ENCODE data around the gene TNFRSF25. TPM values are rescaled to one million over a fixed set of nuclear protein-coding genes. Genes with fewer than 3 reads are reported as not detected.

Gene TNFRSF25
- polyA plus RNA-seq, 2 of the 4 experiments (the other 2 are of a cell fraction) = 0.65 to 3.4 TPM

DNA sequence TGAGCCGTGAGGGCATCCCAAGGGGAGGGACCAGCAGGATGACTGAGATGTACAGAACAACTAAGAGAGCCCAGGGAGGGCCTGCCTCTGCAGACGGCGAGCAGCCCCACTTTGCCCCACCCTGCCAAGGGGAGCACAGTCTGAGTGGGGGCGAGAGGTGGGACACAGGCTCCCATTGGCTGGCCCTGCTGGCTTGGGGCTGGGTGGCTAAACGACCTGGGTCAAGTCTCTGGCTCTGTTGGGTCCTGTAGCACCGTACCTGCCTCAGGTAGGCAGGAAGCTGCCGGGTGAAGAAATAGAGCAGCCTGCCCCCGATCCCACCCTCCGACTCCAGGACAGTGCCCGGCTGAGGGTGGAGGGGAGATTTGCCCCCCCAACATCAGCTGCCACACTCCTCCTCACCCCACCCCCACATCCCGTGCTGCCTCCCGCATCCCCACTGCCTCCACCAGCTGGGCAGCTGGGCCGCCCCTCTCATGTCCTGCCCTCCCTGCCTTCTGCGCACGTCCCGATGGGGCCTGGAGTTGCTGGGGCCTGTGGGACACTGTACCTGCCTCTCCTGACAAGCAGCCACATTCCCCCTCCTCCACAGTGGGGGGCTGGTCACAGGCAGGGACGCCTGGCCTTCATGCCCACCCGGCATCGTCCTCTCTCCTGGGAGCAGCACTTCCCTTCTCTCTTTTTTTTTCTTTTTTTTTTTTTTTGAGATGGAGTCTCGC is 38.1 kb upstream of the TNFRSF25 start:
- CTCF ChIA-PET = interaction anchor here (1.2 to 8.8 kb wide), 2 partner anchors 14 to 20 kb away, joined by 4 to 54 read pairs; partner anchors contain the start of gene PLEKHG5
- DNase-seq (ENCODE audit: low read depth in 1 of 2, low spot score in 1 of 2) (no peak), ATAC-seq (no peak), FAIRE-seq (no peak)
- TF ChIP-seq CHD2 (IDR thresholded peaks at IDR 0.05; ENCODE audit: low read length, partially characterized antibody) (no peak), RCOR1 (IDR thresholded peaks at IDR 0.05; ENCODE audit: low read depth, low read length) (no peak), NR3C1 (IDR thresholded peaks at IDR 0.05) (no peak), TFCP2L1 (CRISPR knock-in tag; IDR thresholded peaks at IDR 0.05) (no peak), SMC3 (IDR thresholded peaks at IDR 0.05) (no peak)
- Histone ChIP-seq H3K4me2 (no peak overlapping the region), H3K9me3 (no peaks in the 10 kb centered on the region), H3K4me1 (no peaks in the 10 kb centered on the region), H3K27ac (no peak overlapping the region), H3K4me3 (no peak overlapping the region)
- 83% methylated on average over 13 of the region's 20 CpGs for WGBS (ENCODE audit: missing lambda C conversion rate)
- POLR2A ChIA-PET = no interaction called here

DNA sequence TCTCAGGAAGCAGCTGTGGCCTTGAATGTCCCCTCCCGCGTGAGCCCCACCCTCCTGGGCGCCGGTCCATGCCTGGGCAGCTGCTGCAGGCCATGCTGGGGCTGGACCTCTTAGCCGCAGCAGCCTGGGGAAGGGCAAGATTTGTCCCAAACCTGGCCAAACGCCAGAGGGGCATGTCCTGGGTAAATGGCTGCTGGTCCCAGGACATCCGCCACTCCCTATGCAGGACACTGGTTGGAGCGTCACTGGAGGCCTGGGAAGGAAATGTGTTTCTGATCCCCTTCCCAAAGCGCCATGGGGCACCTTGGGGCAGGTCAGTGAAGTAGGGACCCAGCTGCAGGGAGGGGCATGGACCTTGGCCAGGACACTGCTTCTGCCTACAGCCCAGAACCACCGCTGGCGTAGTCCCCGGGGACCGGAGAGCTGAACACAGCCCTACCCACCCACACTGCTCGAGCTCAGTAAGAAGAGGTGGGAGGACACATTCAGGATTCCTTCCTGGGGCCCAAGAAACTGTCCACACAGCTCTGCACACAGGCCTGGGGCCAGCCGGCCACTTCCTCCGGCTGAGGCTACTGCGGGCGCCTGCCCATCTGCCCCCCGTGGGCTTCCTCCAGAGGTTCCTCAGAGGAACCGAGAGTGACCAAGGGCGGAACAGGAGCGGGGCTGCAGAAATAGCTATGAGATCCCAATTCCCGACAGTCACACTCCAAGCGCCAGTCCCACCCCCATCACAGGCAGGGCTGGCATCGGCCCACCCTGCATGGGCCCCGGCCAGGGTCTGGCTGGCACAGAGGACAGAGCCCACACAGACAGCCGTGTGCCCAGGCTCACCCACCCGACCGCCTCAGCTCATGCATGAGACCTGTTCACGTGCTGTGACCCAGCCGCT is 36.3 kb upstream of the TNFRSF25 start:
- H3K4me3 ChIP-seq = no peak overlapping the region
- no peak overlapping the region for H3K4me2 ChIP-seq
- CTCF ChIA-PET = interaction anchor here (0.8 to 8.8 kb wide), 4 partner anchors 12 to 22 kb away, joined by 3 to 54 read pairs (median 4); partner anchors contain the start of gene PLEKHG5
- DNase-seq (ENCODE audit: low read depth in 1 of 2, low spot score in 1 of 2) (no peak), FAIRE-seq (no peak), ATAC-seq (no peak)
- no peaks in the 10 kb centered on the region for H3K9me3 ChIP-seq
- WGBS (ENCODE audit: missing lambda C conversion rate) = 89% methylated on average over 13 of the region's 31 CpGs
- H3K27ac ChIP-seq = no peak overlapping the region
- peaks cover 2% of the 10 kb centered on the region; the same call in 1 of the 3 replicates for H3K4me1 ChIP-seq
- TF ChIP-seq ZSCAN20 (CRISPR knock-in tag; IDR thresholded peaks at IDR 0.05) (no peak), RARB (CRISPR knock-in tag; IDR thresholded peaks at IDR 0.05) (no peak), ZC3H11A (IDR thresholded peaks at IDR 0.05) (no peak), POLR2A (IDR thresholded peaks at IDR 0.05; ENCODE audit: low read length) (no peak), EHF (CRISPR knock-in tag; IDR thresholded peaks at IDR 0.05) (no peak), HEYL (CRISPR knock-in tag; IDR thresholded peaks at IDR 0.05) (no peak), JUNB (IDR thresholded peaks at IDR 0.05) (no peak), BHLHE40 (IDR thresholded peaks at IDR 0.05; ENCODE audit: low read depth, low read length) (no peak), MAZ (IDR thresholded peaks at IDR 0.05; ENCODE audit: borderline replicate concordance, low read depth, low read length) (no peak), EP300 (IDR thresholded peaks at IDR 0.05) (no peak)
- TF ChIP-seq, protein P1, sequence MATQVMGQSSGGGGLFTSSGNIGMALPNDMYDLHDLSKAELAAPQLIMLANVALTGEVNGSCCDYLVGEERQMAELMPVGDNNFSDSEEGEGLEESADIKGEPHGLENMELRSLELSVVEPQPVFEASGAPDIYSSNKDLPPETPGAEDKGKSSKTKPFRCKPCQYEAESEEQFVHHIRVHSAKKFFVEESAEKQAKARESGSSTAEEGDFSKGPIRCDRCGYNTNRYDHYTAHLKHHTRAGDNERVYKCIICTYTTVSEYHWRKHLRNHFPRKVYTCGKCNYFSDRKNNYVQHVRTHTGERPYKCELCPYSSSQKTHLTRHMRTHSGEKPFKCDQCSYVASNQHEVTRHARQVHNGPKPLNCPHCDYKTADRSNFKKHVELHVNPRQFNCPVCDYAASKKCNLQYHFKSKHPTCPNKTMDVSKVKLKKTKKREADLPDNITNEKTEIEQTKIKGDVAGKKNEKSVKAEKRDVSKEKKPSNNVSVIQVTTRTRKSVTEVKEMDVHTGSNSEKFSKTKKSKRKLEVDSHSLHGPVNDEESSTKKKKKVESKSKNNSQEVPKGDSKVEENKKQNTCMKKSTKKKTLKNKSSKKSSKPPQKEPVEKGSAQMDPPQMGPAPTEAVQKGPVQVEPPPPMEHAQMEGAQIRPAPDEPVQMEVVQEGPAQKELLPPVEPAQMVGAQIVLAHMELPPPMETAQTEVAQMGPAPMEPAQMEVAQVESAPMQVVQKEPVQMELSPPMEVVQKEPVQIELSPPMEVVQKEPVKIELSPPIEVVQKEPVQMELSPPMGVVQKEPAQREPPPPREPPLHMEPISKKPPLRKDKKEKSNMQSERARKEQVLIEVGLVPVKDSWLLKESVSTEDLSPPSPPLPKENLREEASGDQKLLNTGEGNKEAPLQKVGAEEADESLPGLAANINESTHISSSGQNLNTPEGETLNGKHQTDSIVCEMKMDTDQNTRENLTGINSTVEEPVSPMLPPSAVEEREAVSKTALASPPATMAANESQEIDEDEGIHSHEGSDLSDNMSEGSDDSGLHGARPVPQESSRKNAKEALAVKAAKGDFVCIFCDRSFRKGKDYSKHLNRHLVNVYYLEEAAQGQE (IDR thresholded peaks at IDR 0.05) = no peak
- TF ChIP-seq, protein P2, sequence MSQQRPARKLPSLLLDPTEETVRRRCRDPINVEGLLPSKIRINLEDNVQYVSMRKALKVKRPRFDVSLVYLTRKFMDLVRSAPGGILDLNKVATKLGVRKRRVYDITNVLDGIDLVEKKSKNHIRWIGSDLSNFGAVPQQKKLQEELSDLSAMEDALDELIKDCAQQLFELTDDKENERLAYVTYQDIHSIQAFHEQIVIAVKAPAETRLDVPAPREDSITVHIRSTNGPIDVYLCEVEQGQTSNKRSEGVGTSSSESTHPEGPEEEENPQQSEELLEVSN (IDR thresholded peaks at IDR 0.05; ENCODE audit: borderline replicate concordance, low read depth) = no peak
- TF ChIP-seq, protein P3, sequence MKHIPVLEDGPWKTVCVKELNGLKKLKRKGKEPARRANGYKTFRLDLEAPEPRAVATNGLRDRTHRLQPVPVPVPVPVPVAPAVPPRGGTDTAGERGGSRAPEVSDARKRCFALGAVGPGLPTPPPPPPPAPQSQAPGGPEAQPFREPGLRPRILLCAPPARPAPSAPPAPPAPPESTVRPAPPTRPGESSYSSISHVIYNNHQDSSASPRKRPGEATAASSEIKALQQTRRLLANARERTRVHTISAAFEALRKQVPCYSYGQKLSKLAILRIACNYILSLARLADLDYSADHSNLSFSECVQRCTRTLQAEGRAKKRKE (CRISPR knock-in tag; IDR thresholded peaks at IDR 0.05; ENCODE audit: low read depth) = no peak
- TF ChIP-seq, protein P4, sequence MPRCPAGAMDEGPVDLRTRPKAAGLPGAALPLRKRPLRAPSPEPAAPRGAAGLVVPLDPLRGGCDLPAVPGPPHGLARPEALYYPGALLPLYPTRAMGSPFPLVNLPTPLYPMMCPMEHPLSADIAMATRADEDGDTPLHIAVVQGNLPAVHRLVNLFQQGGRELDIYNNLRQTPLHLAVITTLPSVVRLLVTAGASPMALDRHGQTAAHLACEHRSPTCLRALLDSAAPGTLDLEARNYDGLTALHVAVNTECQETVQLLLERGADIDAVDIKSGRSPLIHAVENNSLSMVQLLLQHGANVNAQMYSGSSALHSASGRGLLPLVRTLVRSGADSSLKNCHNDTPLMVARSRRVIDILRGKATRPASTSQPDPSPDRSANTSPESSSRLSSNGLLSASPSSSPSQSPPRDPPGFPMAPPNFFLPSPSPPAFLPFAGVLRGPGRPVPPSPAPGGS (IDR thresholded peaks at IDR 0.05) = no peak
- TF ChIP-seq, protein P5, sequence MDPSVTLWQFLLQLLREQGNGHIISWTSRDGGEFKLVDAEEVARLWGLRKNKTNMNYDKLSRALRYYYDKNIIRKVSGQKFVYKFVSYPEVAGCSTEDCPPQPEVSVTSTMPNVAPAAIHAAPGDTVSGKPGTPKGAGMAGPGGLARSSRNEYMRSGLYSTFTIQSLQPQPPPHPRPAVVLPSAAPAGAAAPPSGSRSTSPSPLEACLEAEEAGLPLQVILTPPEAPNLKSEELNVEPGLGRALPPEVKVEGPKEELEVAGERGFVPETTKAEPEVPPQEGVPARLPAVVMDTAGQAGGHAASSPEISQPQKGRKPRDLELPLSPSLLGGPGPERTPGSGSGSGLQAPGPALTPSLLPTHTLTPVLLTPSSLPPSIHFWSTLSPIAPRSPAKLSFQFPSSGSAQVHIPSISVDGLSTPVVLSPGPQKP (IDR thresholded peaks at IDR 0.05; ENCODE audit: low read depth, low read length) = no peak
- TF ChIP-seq, protein P6, sequence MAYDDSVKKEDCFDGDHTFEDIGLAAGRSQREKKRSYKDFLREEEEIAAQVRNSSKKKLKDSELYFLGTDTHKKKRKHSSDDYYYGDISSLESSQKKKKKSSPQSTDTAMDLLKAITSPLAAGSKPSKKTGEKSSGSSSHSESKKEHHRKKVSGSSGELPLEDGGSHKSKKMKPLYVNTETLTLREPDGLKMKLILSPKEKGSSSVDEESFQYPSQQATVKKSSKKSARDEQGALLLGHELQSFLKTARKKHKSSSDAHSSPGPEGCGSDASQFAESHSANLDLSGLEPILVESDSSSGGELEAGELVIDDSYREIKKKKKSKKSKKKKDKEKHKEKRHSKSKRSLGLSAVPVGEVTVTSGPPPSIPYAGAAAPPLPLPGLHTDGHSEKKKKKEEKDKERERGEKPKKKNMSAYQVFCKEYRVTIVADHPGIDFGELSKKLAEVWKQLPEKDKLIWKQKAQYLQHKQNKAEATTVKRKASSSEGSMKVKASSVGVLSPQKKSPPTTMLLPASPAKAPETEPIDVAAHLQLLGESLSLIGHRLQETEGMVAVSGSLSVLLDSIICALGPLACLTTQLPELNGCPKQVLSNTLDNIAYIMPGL (CRISPR knock-in tag; IDR thresholded peaks at IDR 0.05; ENCODE audit: borderline replicate concordance) = no peak
- TF ChIP-seq, protein P7, sequence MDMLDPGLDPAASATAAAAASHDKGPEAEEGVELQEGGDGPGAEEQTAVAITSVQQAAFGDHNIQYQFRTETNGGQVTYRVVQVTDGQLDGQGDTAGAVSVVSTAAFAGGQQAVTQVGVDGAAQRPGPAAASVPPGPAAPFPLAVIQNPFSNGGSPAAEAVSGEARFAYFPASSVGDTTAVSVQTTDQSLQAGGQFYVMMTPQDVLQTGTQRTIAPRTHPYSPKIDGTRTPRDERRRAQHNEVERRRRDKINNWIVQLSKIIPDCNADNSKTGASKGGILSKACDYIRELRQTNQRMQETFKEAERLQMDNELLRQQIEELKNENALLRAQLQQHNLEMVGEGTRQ (IDR thresholded peaks at IDR 0.05) = no peak
- POLR2A ChIA-PET = no interaction called here
